ENCODE results near the gene MZF1. TPM values are rescaled to one million over a fixed set of nuclear protein-coding genes. Genes with fewer than 3 reads are reported as not detected.

Gene MZF1
- total RNA-seq, 2 experiments from 2014 or later, result 30.0 to 39.1 TPM

- no peaks in the 10 kb centered on the region for H3K9me2 ChIP-seq (ENCODE audit: insufficient read depth, low read length)
- H3K9me3 ChIP-seq (ENCODE audit: low read length), result no peaks in the 10 kb centered on the region
- H3K79me2 ChIP-seq (ENCODE audit: insufficient read depth, low read depth, low read length), result no peaks in the 10 kb centered on the region
- no peaks in the 10 kb centered on the region for H4K20me1 ChIP-seq (ENCODE audit: insufficient read depth, low read length)
- intact Hi-C loops (cut with micrococcal nuclease; ENCODE audit: unreplicated experiment), result no loop called here
- no peak overlapping the region for H3K4me2 ChIP-seq (ENCODE audit: low read length)
- no TSS peak for BruUV-seq (replicated peaks)
- no peak overlapping the region for H2AFZ ChIP-seq (ENCODE audit: low read length)
- TF ChIP-seq EZH2phosphoT487 (IDR thresholded peaks at IDR 0.05; ENCODE audit: borderline replicate concordance, low read depth, low read length), result no peak
- TF ChIP-seq CTCF (conservative IDR thresholded peaks at IDR 0.05; ENCODE audit: low read length), result no peak
- no peak overlapping the region for H3K4me3 ChIP-seq (ENCODE audit: low read depth, low read length, poor library complexity, severe bottlenecking)
- ChIA-PET CTCF (ENCODE audit: unreplicated experiment) (no interaction called here), POLR2A (no interaction called here)
- DNase-seq (ENCODE audit: low spot score), result no peak
- H3K27ac ChIP-seq (ENCODE audit: low read depth, low read length, poor library complexity, severe bottlenecking), result no peak overlapping the region
- peaks cover 33% of the 10 kb centered on the region; the same call in 1 of the 2 replicates for H3K36me3 ChIP-seq (ENCODE audit: insufficient read depth, low read length)
- H3K4me1 ChIP-seq (ENCODE audit: insufficient read depth, low read length, poor library complexity, severe bottlenecking), result peaks cover 25% of the 10 kb centered on the region
These were observed 2.2 kb downstream of the MZF1 start for GRCh38 chr19:58570770-58571574.

DNA sequence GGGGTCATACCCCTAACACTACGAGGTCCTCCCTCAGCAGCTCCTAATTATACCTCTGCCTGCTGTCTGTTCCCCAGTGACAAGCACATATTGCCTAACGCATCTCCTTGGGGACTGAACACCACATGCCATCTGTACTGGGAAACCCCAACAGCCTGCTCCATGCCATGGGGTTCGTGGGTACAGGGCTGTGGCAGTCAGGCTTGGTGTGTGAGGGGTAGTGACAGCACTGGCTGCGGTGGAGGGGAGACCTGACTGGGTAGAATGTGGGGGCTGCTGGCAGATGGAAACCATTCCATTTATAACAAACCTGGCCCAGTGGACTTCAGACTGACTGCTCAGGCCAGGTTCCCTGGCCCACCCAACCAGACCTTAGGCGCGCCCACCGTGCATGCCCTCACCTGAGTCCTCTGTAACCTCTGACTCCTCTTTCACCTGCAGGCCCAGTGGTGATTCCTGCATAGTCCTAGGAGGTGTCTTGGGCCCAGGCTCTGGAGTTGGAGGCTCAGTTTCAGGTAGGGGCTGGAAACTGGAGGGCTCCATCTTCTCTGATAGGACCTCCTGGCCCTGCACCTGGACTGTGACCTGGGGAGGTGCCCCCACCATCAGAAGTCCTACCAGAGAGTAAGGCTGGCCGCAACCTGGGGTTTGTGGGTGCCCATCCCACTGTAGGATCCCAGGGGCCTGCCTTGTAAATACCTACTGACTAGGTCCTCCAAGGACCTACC is 3.0 kb downstream of the MZF1 start:
- no peak for TF ChIP-seq EZH2phosphoT487 (IDR thresholded peaks at IDR 0.05; ENCODE audit: borderline replicate concordance, low read depth, low read length)
- H4K20me1 ChIP-seq (ENCODE audit: insufficient read depth, low read length), result no peaks in the 10 kb centered on the region
- H3K27ac ChIP-seq (ENCODE audit: low read depth, low read length, poor library complexity, severe bottlenecking), result no peak overlapping the region
- intact Hi-C loops (cut with micrococcal nuclease; ENCODE audit: unreplicated experiment), result no loop called here
- H3K9me2 ChIP-seq (ENCODE audit: insufficient read depth, low read length), result no peaks in the 10 kb centered on the region
- H3K4me3 ChIP-seq (ENCODE audit: low read depth, low read length, poor library complexity, severe bottlenecking), result no peak overlapping the region
- POLR2A ChIA-PET, result no interaction called here
- H3K79me2 ChIP-seq (ENCODE audit: insufficient read depth, low read depth, low read length), result no peaks in the 10 kb centered on the region
- CTCF ChIA-PET (ENCODE audit: unreplicated experiment), result no interaction called here
- no peak for DNase-seq (ENCODE audit: low spot score)
- peaks cover 22% of the 10 kb centered on the region for H3K4me1 ChIP-seq (ENCODE audit: insufficient read depth, low read length, poor library complexity, severe bottlenecking)
- no peak overlapping the region for H2AFZ ChIP-seq (ENCODE audit: low read length)
- BruUV-seq (replicated peaks), result no TSS peak
- no peaks in the 10 kb centered on the region for H3K9me3 ChIP-seq (ENCODE audit: low read length)
- H3K36me3 ChIP-seq (ENCODE audit: insufficient read depth, low read length), result peaks cover 33% of the 10 kb centered on the region; the same call in 1 of the 2 replicates
- no peak overlapping the region for H3K4me2 ChIP-seq (ENCODE audit: low read length)

- Histone ChIP-seq H4K20me1 (ENCODE audit: insufficient read depth, low read length) (no peaks in the 10 kb centered on the region), H3K4me1 (ENCODE audit: insufficient read depth, low read length, poor library complexity, severe bottlenecking) (peaks cover 19% of the 10 kb centered on the region), H3K27ac (ENCODE audit: low read depth, low read length, poor library complexity, severe bottlenecking) (no peak overlapping the region), H3K9me3 (ENCODE audit: low read length) (no peaks in the 10 kb centered on the region), H2AFZ (ENCODE audit: low read length) (no peak overlapping the region), H3K4me3 (ENCODE audit: low read depth, low read length, poor library complexity, severe bottlenecking) (no peak overlapping the region), H3K9me2 (ENCODE audit: insufficient read depth, low read length) (no peaks in the 10 kb centered on the region), H3K36me3 (ENCODE audit: insufficient read depth, low read length) (peaks cover 33% of the 10 kb centered on the region; the same call in 1 of the 2 replicates), H3K79me2 (ENCODE audit: insufficient read depth, low read depth, low read length) (no peaks in the 10 kb centered on the region), H3K4me2 (ENCODE audit: low read length) (no peak overlapping the region)
- intact Hi-C loops (cut with micrococcal nuclease; ENCODE audit: unreplicated experiment), result no loop called here
- no peak for DNase-seq (ENCODE audit: low spot score)
- CTCF ChIA-PET (ENCODE audit: unreplicated experiment), result no interaction called here
- TF ChIP-seq EZH2phosphoT487 (IDR thresholded peaks at IDR 0.05; ENCODE audit: borderline replicate concordance, low read depth, low read length), result no peak
- no peak for TF ChIP-seq CTCF (conservative IDR thresholded peaks at IDR 0.05; ENCODE audit: low read length)
- POLR2A ChIA-PET, result no interaction called here
- BruUV-seq (replicated peaks), result no TSS peak
These were observed 3.8 kb downstream of the MZF1 start for GRCh38 chr19:58569191-58569942.
